GM19328 (cell line): ENCODE results near the gene DENND1A.

Source experiments
- ATAC-seq: cut with Tn5 transposase; IDR thresholded peaks from one replicate; pipeline ENCODE4 v1.9.1; 2021; ENCODE audit warnings: mild to moderate bottlenecking, moderate library complexity; ENCODE audit not compliant: unreplicated experiment

The DENND1A gene

DNA sequence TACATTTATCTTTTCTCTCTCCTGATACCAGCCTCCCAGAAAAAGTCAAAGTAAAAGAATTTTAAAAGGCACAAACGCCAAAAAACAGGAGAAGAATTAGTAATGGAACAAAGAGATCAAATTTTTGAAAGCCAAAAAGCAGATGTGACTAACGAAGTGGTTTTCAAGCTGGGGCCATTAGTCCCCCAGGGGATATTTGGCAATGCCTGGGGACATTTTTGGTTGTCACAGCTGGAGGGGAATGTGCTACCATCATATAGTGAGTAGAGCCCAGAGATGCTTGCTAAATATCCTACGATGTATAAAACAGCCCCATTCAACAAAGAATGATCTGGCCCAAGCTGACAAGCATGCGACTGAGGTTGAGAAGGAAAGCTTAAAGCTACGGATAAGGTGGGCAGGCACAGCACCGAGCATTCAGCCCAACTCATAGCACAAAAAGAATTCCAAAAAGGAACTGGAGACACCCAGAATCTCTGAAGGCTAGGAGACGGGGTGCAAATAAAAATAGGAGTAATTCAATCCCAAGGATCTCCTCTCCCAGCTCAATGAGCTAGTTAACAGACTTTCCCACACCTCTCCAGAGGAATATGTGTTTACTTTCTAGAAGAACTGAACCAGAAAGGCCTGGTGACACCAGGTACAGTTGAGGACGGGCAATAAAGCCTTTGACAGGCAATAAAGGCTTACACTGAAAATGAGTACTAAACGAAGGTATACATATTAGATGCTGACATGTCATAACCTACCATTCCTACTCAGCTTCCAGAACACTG lies 269.0 kb downstream of the DENND1A start:
- ATAC-seq: no peak

DNA sequence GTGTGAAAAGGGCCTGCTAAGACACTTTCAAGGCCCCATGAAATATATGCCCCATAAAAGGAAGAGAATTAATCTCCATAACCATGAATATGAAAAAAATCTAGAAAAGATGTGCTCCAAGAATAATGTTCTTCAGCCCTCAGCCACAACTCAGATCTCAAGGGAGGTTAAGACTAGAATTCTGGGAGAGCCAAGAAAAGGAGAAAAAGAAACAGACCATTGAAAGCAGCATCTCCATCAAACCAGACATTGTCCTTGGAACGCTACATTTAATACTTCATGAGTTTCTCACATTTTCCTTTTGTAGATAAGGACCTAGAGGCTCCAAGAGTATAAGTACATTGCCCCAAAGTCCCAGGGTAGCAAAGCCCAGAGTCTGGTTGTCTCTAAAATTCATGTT lies 270.6 kb downstream of the DENND1A start:
- ATAC-seq: no peak

DNA sequence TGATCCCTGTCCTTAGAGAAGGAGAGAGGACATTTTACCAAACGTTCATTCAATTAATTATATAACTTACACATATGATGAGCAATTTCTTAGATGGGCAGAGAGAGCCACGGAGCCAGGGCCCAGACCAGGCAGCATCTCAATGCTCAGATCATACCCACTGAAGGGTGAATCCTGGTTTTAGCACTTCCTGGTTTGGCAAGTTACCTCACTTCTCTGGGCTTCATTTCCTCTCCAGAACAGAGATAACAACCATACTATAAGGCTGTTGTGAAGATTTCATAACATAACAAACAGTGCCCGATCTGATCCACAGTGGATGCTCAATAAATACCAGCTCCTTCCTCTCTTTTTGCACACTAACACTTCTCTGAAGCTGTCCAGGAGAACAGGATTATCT lies 271.1 kb downstream of the DENND1A start:
- no peak for ATAC-seq

DNA sequence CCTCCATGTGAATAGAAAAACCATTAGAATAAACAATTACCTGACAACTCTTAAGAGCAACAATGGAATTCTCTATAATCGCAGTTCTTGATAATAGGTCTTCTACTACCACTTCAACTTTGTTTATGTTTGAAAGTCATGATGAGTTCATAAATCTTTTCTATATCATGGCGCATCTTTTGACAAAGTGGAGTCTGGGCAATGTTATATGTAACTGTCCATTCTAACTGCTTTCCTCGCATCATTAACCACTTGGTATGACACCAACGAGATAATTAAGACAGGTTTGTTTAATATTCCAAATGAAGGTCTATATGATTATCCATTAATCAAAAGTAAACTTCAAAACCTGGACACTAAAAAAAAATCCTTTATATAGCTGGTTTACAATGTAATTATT lies 272.0 kb downstream of the DENND1A start:
- no peak for ATAC-seq

DNA sequence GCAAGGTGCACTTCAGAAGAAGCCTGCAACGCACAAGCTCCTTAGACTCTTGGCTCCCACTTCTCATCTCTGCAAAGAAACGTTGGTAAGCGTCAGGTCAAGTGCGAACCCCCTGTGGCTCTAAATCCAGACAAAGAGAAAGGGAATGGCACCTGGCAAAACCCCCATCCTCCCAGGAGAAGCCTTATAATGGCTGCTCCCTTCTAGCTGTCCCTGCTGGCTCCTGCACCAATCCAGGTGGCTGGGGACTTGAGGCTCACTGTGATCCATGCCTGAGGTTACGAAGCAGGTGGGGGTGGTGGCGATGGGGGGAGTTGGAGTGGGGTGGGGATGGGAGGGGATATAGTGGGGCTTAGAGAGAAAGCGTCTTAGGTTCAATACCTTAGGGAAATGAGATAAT lies 272.8 kb downstream of the DENND1A start:
- ATAC-seq: no peak

DNA sequence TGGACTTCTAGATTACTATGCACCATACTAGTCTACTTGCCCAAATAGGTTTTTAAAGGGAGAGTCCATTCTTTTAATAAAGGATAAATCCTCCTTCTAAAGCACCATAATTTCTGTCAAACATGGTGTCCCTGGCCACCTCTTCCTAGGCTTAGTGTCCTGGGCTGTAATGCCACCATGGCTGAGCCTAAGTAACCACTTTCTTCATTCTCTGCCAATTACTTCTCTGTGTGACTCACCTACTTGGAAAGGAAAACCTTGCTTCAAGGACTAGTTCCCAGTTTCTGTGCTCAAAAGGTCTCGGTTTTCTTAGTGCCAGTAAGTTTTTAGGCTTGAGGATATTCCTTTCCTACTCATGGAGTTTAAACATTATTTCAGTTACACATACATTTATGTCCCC lies 273.4 kb downstream of the DENND1A start:
- ATAC-seq: no peak

DNA sequence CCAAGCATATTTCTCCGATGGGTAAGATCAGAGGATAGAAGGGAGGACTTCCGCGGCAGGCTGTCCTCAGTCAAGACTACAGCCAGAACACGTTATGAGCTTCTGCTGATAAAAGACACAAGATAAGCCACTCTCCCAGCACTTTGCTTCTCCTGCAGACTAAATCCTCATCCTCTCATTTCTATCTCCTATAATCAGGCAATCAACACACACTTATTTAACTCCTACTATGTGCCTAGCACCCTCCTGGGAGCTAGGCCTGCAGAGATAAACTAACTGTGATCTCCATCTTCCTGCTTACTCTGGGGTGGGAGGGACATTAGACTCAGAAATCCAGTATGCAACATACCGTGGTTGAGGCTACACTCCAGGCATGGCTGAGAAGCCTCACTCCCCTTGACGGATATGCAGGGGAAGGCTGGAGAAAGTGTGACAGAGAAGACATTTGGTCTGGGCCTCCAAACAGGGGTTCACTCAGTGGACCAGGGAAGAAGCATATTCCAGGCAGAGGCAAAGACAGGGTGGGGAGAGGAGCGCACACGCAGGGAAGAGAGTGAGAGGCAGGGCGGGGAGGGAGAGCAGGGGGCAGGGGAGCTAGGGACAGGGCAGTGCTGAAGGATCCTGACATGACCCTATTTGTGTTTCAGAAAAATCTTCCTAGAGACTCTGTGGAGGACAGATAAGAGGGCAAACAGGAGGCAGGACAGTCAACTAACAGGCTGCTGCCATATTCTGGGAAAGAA lies 274.1 kb downstream of the DENND1A start:
- ATAC-seq: no peak

DNA sequence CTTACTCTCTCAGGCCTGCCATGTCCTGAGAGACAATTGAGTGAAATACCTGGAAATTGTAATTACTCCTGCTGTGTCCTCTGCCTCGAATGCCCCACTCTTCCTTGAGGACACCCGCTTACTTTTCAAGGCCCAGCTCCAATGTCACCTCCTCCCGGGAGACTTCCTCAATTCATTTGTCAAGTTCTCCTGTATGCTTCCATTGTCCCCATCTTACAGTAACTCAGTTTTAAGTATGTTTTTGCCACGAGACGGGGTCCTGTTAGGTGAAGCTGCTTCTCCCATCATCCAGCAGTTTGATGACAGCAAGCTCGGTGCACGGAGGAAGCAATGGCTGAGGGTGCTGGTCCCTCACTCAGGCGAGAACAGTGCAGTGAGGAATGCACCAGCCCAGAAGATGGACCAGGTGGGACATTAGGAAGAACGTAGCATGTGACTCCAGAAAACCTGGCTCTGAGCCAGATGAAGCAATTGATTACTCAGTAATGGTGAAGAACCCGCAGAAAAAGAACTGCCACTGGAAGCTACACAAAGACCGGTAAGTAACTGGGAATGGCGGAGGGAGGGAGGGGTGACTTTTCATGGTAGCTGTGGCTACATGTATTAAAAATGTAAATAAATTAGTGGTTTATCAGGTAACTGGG lies 274.8 kb downstream of the DENND1A start:
- no peak for ATAC-seq

DNA sequence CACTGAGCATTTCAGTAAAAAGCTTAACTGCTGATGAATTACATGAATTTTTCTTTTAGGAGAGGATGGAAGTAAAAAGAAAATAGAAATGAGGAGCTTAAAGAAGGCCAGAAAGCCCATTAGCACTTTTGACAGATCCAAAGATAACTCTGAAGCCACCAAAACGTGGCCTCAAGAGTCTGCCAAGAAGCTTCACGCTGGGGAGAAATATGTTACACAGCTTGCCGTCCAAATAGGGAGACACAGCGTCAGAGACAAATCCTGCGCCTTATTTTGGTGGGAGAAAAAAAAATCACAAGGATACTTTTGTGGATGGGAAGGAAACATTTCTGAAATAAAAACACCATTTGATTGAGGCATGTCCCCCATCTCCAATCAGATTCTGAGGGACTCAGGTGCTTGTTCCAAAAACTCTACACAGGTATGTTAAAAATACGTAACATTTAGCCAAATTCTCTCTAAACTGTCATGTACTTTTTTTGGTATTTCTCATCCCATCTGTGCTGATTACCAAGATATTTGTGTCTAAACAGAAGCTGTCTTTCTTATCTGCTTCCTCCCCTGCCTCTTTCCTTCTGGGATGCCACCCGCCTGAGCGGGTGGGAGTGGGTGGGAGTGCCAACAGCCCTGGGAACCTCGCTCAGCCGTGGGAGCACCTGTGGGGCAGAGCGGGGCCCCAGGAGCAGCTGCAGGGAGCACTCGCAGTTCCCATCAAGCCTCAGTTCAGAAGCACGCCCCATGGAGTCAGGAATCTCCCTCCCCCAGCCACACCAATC lies 275.5 kb downstream of the DENND1A start:
- no peak for ATAC-seq

DNA sequence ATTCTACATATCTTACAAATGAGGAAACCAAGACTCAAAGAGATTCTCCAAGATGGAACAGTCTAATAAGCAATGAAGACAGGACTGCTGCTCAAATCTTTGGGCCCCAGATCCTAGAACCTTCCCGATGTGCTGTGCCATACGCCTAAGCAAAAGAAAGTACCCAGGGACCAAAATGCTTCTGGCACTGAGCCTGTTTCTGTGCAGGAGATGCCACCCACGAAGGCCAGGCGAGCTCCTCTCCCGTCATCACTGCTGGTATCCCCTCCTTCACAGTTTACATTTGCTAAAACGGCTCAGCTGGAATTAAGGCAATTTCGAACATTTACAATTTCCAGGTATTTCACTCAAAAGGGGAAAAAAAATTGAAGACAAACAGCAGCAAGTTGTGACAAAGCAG lies 277.5 kb downstream of the DENND1A start:
- ATAC-seq: no peak

DNA sequence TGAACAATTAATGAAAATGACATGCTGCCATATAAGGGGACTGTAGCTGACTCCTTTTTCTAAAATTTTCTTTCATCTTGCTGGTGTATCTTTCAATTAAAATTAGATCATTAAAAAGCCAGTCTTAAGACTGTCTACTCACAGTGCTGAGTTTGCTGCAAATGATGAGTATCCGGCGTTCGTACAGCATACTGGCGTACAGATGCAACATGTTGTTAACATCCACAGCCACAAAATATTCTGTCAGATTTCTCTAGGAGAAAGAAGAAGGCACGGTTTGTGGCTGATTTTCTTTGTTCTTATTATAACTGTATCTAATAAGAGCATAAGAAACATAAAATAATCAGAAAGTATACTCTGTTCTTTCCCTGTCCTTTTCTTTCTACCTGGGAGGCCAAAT lies 278.1 kb downstream of the DENND1A start:
- no peak for ATAC-seq

DNA sequence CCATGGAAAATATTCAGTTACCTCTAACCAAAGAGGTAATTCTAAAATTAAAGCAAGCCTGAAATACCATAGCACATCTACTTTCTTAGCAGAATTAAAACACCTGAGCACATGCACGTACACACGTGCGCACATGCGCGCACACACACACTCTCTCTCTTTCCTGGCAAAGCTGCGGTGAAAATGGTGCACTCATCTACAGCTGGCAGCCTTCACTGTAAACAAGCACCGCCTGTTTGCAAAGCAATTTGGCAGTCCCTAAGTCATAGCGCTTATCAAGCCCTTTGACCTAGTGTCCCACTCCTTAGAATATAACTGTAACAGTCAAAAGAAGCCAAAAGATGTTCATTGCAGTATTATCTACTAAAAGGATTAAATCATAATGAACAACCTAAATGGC lies 278.7 kb downstream of the DENND1A start:
- ATAC-seq: no peak

DNA sequence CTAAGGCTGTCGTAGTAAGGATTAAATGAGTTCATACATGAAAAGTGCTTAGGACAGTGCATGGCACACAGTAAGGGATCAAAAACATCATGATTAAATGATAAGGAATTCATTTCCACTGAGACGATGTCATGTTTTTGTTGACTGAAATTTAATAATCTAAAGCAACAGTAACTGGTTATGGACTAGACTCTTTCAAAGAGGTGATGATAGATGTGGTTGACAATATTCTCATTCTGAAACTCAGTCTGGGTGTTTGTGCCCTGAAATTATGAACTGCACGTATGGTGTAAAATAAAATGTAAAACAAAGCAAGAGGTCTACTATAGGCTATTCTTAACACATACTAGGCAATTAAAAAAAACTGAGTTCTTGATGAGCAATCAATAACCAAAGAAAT lies 280.0 kb downstream of the DENND1A start:
- no peak for ATAC-seq

DNA sequence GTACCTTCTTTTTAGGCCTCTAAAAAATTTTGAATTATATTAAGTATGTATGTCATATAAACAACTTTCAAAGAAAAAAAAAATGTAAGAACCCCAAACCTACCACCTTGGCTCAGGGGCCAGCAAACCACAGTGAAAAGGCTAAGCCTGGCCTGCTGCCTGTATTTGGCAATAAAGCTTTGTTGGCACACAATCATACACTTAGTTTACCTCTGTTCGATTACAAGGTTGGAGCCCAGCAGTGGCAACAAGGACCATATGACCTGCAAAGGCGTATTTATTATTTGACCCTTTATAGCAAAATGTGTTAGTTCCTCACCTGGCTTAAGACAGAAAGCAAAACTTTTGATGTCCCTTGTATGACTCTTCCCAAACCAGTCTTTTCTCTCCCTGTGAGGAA lies 282.8 kb downstream of the DENND1A start:
- ATAC-seq: no peak

DNA sequence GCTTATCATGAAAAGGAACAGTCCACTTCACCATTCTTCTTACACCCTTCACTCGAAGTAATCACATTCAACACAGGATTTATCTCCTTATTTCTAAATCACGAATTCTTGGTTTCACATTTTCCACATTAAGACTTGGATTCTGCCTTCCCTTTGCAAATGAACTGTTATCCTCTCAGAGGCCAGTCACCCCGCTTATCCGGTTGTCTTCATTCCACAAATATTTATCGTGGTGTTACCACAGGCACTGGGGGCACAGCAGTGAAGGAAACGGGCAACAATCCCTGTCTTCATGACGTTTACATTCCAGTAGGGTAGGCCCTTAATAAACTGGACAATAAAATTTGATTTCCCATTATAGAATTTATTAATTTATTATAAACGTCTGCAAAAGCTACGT lies 284.2 kb downstream of the DENND1A start:
- no peak for ATAC-seq

DNA sequence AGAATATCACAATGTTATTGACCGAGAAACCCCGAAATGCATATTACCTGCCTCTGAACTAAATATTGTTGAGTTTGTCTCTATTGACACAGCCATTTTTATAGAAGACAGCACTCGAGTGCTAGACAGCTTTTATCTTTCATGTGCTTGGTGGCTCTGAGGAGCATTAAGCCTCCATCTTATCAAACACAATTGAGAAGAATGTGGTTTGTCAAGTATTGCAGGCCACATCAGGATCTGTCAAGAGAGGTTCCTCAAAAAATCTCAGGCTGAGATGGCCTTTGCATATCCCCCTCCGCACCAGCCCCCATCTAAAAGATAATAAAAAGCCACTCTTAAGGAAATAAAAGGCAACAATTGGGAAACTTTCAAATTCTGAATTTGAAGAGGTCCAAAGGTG lies 284.8 kb downstream of the DENND1A start:
- ATAC-seq: no peak

DNA sequence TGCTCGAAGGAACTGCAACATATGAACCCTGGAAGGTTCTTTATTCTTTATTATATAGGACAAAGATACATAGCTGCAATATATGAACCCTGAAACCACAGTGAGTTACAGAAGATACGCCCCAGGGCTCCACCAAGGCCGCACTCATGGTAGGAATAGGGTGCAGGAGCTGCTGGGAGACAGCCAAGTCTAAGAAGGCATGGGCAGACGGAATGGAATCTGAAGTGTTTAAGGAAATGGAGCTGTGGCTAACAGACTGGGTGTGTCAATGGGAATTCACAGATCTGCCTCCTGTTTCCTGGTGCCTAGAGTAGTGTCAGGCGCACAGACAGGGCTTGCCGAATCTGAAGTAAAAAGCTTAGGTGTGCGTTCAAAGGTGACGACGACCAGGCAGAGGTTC lies 286.4 kb downstream of the DENND1A start:
- no peak for ATAC-seq

DNA sequence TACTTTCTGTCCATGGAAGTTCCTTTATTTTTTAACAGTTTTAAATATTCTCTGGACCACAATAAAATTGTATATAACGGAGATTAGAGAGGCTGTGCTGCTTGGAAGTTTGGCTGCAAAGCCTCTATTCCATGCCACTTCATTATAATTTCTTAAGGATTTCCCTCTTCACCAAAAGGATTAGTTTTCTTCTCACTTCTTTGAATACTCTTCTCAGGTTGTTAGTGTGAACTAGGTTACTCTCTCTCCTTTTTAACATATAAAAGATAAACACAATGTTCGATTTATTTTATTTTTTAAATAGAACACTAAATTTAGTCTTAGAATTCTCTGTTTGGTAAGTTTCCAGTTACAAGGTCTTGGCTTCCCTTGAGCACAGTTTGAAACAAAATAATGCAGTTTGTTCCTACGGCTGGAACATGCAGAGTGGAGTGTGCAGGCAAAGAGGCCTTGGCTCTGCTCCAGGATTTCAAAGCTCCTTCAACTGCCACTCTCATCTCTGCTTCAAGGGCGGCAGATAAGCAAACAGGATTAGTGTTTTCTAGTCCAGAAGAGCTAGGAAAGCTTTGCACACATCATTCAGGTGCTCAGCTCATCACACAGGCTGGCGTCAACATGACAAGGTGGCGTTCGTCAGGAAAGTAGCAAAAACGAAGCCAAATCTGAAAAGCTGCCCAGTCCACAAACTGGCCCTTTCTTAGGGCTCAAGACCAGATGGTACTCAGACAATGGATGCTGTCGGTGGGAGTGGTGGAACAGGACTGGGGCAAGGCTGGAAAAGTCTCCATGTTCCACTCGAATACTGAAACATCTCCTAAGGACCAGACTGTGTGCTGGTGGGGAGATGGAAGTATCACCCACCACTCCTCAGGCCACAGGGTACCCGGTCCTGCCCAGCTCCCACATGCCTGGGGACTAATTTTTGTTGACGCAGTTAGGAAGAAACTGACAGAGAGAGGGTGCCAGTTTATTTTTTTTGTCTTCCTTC lies 287.3 kb downstream of the DENND1A start:
- no peak for ATAC-seq

DNA sequence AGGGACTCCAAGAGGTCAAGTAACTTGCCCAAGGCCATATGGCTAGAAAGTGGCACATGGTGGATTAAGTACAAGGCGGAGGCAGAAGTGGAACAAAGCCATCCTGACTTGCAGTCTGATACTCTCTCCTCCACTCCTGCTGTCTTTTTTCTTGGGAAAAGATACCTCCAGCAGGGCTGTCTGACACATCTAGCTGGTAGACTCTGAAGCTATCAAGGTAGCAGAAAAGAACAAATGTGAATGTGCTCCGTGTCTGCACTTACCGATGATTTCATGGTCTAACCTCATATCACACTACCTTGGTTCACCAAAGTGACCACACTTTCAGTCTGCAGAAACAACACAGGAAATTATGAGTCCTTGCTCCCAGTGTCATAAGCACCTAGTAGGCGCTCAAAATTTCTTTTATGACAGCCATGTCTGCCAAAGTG lies 289.1 kb downstream of the DENND1A start:
- no peak for ATAC-seq

DNA sequence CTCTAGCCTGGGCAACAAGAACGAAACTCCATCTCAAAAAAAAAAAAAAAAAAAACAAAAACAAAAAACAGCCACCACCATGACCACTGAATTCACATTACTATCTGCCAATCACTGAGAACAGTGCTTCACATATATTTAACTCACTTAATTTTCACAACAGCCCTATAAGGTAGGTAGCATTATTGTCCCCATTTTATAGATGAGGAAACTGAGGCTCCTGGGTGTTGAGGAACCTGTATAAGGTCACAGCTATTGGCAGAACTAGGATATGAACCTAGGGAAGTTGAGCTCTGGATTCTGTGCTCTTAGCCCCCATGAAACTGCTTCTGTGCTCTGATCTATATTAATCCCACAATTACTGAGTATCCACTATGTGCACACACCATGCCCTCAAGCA lies 290.2 kb downstream of the DENND1A start:
- ATAC-seq: no peak
